OCI-LY1 (cell line): ENCODE measurements around the gene GAK.

ENCODE experiments used
- H2AFZ ChIP-seq: fragments of 200-600 bp; sonication (generic), shearing (Covaris generic); 2 replicates; pipeline ENCODE4 v1.6.0; 2014; ENCODE audit warnings: antibody characterized with exemption, mild to moderate bottlenecking, low read length
- H3F3A ChIP-seq: fragments of 200-600 bp; sonication (generic), shearing (Covaris generic); 2 replicates; pipeline ENCODE4 v1.6.0; 2014; ENCODE audit warnings: mild to moderate bottlenecking, antibody characterized with exemption, low read length, moderate library complexity; ENCODE audit not compliant: insufficient read depth
- H3K27ac ChIP-seq: fragments of 200-600 bp; sonication (generic); 2 replicates; pipeline ENCODE4 v1.5.1; 2014; ENCODE audit warnings: low read length, mixed run types, mild to moderate bottlenecking, low read depth; ENCODE audit not compliant: poor library complexity, severe bottlenecking
- H3K27me3 ChIP-seq: fragments of 200-600 bp; sonication (generic); 2 replicates; pipeline ENCODE4 v1.6.0; 2014; ENCODE audit warnings: antibody characterized with exemption, mild to moderate bottlenecking, low read length, moderate library complexity; ENCODE audit not compliant: insufficient read depth
- H3K36me3 ChIP-seq: fragments of 200-600 bp; sonication (generic); 2 replicates; pipeline ENCODE4 v1.6.1; 2014; ENCODE audit warnings: mild to moderate bottlenecking, antibody characterized with exemption, low read length, moderate library complexity, mixed read lengths; ENCODE audit not compliant: insufficient read depth
- H3K4me1 ChIP-seq: fragments of 200-600 bp; sonication (generic); 2 replicates; pipeline ENCODE4 v1.5.1; 2014; ENCODE audit warnings: mild to moderate bottlenecking, low read length, moderate library complexity; ENCODE audit not compliant: insufficient read depth, severe bottlenecking
- H3K4me2 ChIP-seq: fragments of 200-600 bp; sonication (generic), shearing (Covaris generic); 2 replicates; pipeline ENCODE4 v1.6.1; 2014; ENCODE audit warnings: low read length
- H3K4me3 ChIP-seq: fragments of 200-600 bp; sonication (generic); 2 replicates; pipeline ENCODE4 v1.5.1; 2014; ENCODE audit warnings: low read length, low read depth, mild to moderate bottlenecking, mixed read lengths; ENCODE audit not compliant: poor library complexity, severe bottlenecking
- H3K79me2 ChIP-seq: fragments of 200-600 bp; shearing (Covaris generic); 2 replicates; pipeline ENCODE4 v1.6.1; 2016; ENCODE audit warnings: mixed run types, low read length, mixed read lengths; ENCODE audit not compliant: insufficient read depth
- H3K9ac ChIP-seq: fragments of 200-600 bp; sonication (generic), shearing (Covaris generic); 2 replicates; pipeline ENCODE4 v1.6.1; 2014; ENCODE audit warnings: mild to moderate bottlenecking, low read length, mixed read lengths
- H3K9me2 ChIP-seq: fragments of 200-600 bp; sonication (generic), shearing (Covaris generic); 2 replicates; pipeline ENCODE4 v1.6.1; 2014; ENCODE audit warnings: low read depth, mild to moderate bottlenecking, low read length, mixed read lengths
- H3K9me3 ChIP-seq: fragments of 200-600 bp; shearing (Covaris generic); 2 replicates; pipeline ENCODE4 v1.6.1; 2014; ENCODE audit warnings: low read length, mixed read lengths
- H4K20me1 ChIP-seq: fragments of 200-600 bp; sonication (generic), shearing (Covaris generic); 2 replicates; pipeline ENCODE4 v1.6.0; 2016; ENCODE audit warnings: mild to moderate bottlenecking, low read length; ENCODE audit not compliant: insufficient read depth
- EZH2 ChIP-seq: fragments of 200-600 bp; sonication (generic), shearing (Covaris generic); IDR thresholded peaks from 2 replicates; pipeline ENCODE4 v1.8.0; 2017; ENCODE audit warnings: borderline replicate concordance, mixed run types, mild to moderate bottlenecking, antibody characterized with exemption, low read length, moderate library complexity, mixed read lengths
- TF ChIP-seq, protein P1 (sequence below): fragments of 200-600 bp; sonication (generic), shearing (Covaris generic); IDR thresholded peaks from 2 replicates; pipeline ENCODE4 v1.5.1; 2017; ENCODE audit warnings: mild to moderate bottlenecking, antibody characterized with exemption, low read length, moderate library complexity, mixed read lengths

Gene GAK

DNA sequence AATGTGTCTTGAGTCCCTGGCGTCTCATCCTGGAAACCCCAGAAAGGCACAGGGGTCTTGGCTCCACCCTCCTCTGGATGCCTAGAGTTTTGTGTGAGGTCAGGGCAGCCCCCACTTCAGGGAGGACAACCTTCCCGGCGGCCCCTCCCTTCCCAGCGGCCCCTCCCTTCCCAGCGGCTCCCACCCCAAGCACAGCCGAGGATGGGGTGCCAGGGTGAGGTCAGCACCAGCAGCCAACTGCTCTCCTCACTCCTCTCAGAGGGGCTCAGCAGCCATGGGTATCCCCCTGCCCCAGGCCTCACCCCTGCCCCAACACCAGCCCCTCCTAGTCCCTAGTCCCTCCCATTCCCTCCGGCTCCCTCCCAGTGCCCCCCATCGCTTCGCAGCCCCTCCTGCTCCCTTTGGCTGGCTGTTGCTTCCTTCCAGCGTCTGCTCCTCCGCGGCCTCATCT is 23.8 kb upstream of the GAK start:
- no peaks in the 10 kb centered on the region for H3K79me2 ChIP-seq
- no peaks in the 10 kb centered on the region for H4K20me1 ChIP-seq
- no peaks in the 10 kb centered on the region for H3F3A ChIP-seq
- H2AFZ ChIP-seq = no peak overlapping the region
- no peaks in the 10 kb centered on the region for H3K9me3 ChIP-seq
- no peaks in the 10 kb centered on the region for H3K9me2 ChIP-seq
- H3K4me1 ChIP-seq = no peaks in the 10 kb centered on the region
- no peak for TF ChIP-seq EZH2
- no peak overlapping the region for H3K27ac ChIP-seq
- H3K4me3 ChIP-seq = no peak overlapping the region
- no peaks in the 10 kb centered on the region for H3K27me3 ChIP-seq
- no peak overlapping the region for H3K4me2 ChIP-seq
- H3K36me3 ChIP-seq = no peaks in the 10 kb centered on the region; the same call in 1 of the 2 replicates
- H3K9ac ChIP-seq = no peak overlapping the region

DNA sequence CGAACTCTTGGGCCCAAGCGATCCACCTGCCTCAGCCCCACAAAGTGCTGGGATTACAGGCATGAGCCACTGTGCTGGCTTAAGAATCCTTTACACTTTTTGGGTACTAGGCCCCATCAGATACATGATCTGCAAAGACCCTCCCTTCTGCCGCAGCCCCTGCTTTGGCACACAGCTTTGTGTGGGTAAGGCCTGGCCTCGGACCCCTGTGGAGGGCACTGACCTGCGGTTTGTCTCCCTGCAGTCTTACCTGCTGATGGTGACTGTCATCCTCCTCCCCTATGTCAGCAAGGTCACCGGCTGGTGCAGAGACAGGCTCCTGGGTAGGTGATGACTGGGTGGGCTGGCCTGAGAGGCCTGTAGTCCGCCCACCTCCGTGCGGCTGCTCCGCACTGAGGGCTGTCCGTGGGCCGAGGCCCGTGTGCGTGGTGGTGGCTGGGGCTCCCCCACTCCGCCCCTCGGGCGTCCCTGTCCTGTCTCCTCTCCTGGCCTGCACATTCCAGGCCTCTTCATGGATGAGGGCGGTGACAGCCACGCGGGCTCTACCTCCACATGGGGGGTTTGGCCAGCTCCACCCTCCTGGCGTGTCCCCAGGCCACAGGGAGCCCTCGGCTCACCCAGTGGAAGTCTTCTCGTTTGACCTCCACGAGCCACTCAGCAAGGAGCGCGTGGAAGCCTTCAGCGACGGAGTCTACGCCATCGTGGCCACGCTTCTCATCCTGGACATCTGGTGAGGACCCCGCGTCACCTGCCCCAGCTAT is 23.2 kb upstream of the GAK start:
- Histone ChIP-seq H2AFZ (no peak overlapping the region), H3K36me3 (no peaks in the 10 kb centered on the region; the same call in 1 of the 2 replicates), H4K20me1 (no peaks in the 10 kb centered on the region), H3K4me3 (no peak overlapping the region), H3K9me3 (no peaks in the 10 kb centered on the region), H3F3A (no peaks in the 10 kb centered on the region), H3K9me2 (no peaks in the 10 kb centered on the region), H3K27ac (no peak overlapping the region), H3K27me3 (no peaks in the 10 kb centered on the region), H3K9ac (no peak overlapping the region), H3K4me1 (no peaks in the 10 kb centered on the region), H3K79me2 (no peaks in the 10 kb centered on the region), H3K4me2 (no peak overlapping the region)
- TF ChIP-seq, protein P1, sequence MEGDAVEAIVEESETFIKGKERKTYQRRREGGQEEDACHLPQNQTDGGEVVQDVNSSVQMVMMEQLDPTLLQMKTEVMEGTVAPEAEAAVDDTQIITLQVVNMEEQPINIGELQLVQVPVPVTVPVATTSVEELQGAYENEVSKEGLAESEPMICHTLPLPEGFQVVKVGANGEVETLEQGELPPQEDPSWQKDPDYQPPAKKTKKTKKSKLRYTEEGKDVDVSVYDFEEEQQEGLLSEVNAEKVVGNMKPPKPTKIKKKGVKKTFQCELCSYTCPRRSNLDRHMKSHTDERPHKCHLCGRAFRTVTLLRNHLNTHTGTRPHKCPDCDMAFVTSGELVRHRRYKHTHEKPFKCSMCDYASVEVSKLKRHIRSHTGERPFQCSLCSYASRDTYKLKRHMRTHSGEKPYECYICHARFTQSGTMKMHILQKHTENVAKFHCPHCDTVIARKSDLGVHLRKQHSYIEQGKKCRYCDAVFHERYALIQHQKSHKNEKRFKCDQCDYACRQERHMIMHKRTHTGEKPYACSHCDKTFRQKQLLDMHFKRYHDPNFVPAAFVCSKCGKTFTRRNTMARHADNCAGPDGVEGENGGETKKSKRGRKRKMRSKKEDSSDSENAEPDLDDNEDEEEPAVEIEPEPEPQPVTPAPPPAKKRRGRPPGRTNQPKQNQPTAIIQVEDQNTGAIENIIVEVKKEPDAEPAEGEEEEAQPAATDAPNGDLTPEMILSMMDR = no peak
- no peak for TF ChIP-seq EZH2

DNA sequence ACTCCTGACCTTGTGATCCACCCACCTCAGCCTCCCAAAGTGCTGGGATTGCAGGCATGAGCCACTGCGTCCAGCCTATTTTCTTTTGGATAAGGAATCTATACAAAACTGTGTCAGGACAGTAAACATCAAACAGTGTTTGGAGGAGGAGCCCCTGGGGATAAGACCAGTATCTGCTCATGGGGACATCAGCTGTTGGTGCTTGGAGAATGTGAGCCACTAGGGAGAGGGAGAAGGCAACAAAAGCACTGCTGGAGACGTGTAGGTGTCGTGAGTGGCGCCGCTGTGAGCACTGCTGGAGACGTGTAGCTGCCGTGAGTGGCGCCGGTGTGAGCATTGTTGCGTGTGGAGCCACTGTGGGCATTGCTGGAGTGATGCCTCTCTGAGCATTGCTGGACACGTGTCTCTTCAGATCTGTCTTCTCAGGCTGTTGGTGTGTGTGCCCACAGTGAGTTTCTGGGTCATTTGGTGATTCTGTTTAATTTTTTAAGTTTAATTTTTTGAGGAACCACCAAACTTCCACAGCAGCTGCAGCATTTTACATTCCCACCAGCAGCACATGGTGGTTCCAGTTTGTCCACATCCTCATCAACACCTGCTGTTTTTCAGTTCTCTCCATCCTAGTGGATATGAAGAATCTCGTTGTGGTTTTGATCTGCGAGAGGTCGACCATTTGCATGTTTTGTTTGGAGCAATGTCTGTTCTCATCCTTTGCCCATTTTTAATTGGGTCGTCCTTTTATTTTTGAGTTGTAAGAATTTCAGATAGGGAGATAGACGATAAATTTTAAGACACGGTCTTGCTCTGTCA is 22.3 kb upstream of the GAK start:
- Histone ChIP-seq H3K9me2 (no peaks in the 10 kb centered on the region), H3K79me2 (no peaks in the 10 kb centered on the region), H3K9ac (no peak overlapping the region), H3K27me3 (no peaks in the 10 kb centered on the region), H3K36me3 (no peaks in the 10 kb centered on the region; the same call in 1 of the 2 replicates), H2AFZ (no peak overlapping the region), H3K4me1 (no peaks in the 10 kb centered on the region), H3K9me3 (no peaks in the 10 kb centered on the region), H3K4me3 (no peak overlapping the region), H3K27ac (no peak overlapping the region), H4K20me1 (no peaks in the 10 kb centered on the region), H3F3A (no peaks in the 10 kb centered on the region), H3K4me2 (no peak overlapping the region)
- TF ChIP-seq, protein P1 = no peak
- no peak for TF ChIP-seq EZH2
